Measurements from ENCODE around the gene GPRC5B. TPM values are rescaled to one million over a fixed set of nuclear protein-coding genes. Genes with fewer than 3 reads are reported as not detected.

The GPRC5B gene
- total and polyA plus RNA-seq, 2 of the 8 experiments (the other 6 are each of a cell fraction or from before 2014, with no cell fraction given), result 106 to 160 TPM

GRCh38 chr16:19863990-19864389, 20.7 kb downstream of the GPRC5B start (continued):
- TF ChIP-seq RFX5 (IDR thresholded peaks at IDR 0.05; ENCODE audit: borderline replicate concordance, low read depth, low read length), result no peak
